IPS-20b (cell line): Measurements from ENCODE around the gene ZPR1.
"Not testable (repeated sequence)": the region's sequence is repeated elsewhere in the genome, so short reads cannot be mapped to it uniquely, and the experiment has no call there.

ENCODE experiments used
- H3K27ac ChIP-seq: one replicate; pipeline ENCODE4 v1.5.1; 2013; ENCODE audit warnings: low read length
- H3K27me3 ChIP-seq: 2 replicates; pipeline ENCODE4 v1.6.1; 2013; ENCODE audit warnings: mild to moderate bottlenecking, low read length, inconsistent platforms; ENCODE audit not compliant: insufficient read depth
- H3K36me3 ChIP-seq: 2 replicates; pipeline ENCODE4 v1.6.1; 2013; ENCODE audit warnings: low read depth, mild to moderate bottlenecking, inconsistent platforms, low read length, moderate library complexity; ENCODE audit not compliant: insufficient read depth
- H3K4me1 ChIP-seq: 2 replicates; pipeline ENCODE4 v1.6.1; 2013; ENCODE audit warnings: mild to moderate bottlenecking, control low read depth, inconsistent platforms, low read length, moderate library complexity; ENCODE audit not compliant: insufficient read depth
- H3K4me3 ChIP-seq: 2 replicates; pipeline ENCODE4 v1.5.1; 2013; ENCODE audit warnings: mild to moderate bottlenecking, low read length, inconsistent platforms
- H3K9ac ChIP-seq: 2 replicates; pipeline ENCODE4 v1.6.1; 2013; ENCODE audit warnings: low read depth, mild to moderate bottlenecking, inconsistent platforms, low read length, moderate library complexity
- H3K9me3 ChIP-seq: 2 replicates; pipeline ENCODE4 v1.6.1; 2013; ENCODE audit warnings: mild to moderate bottlenecking, low read depth, low read length, inconsistent platforms; ENCODE audit not compliant: insufficient read depth

Gene ZPR1

DNA sequence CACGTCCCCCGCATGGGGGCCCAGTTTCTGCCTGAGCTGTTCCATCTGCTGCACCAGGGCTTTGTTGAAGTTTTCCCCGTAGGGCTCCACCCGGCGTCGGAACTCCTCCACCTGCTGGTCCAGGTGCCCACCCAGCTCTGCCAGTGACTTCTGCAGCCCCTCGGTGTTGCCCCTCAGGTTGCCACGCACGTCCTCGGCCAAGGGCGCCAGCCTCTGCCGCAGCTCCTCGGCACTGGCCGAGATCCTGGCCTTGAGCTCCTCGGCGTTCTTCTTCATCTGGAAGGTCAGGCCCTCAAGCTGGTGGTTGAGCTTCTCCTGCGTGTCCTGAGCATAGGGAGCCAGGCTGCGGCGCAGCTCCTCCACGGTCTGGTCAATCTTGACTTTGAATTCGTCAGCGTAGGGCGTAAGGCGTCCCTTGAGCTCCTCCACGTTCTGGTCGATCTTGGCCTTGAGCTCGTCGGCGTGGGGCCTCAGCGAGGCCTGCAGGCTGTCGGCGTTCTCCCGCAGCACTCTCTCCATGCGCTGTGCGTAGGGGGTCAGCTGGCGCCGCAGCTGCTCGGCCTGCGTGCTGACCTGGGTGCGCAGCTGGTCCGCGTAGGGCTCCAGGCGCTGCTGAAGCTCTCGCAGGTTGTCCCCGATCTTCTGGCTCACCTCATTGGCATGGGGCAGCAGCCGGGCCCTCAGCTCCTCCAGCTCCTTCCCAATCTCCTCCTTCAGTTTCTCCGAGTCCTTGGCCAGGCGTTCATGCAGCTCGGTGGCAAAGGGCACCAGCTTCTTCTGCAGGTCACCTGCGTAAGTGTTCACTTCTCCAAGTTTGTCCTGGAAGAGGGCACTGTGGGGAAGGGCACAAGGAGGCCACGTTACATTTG is 33.5 kb upstream of the ZPR1 start:
- no peaks in the 10 kb centered on the region for H3K27me3 ChIP-seq
- H3K4me1 ChIP-seq: no peaks in the 10 kb centered on the region
- no peak overlapping the region for H3K4me3 ChIP-seq
- H3K36me3 ChIP-seq: no peaks in the 10 kb centered on the region
- H3K9me3 ChIP-seq: no peaks in the 10 kb centered on the region
- no peak overlapping the region for H3K9ac ChIP-seq
- H3K27ac ChIP-seq: no peak overlapping the region

DNA sequence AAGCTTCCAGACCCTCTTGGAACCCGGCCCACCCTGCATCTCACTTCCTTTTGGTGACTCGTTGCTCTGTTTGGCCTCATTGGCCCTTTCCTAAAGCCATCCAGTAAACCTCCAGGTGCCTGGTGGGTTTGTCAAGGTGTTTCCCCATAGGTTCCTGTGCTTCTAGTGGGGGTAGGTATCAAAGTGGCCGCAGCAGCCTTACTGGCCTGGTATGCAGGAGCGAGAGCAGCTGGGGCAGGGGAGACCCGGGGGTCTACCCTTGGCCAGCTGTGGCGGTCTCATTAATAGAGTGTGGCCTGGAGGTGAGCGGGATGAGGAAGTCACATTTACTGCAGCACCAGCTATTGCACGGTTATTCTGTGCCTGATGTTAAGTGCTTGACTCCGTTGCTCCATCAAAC is 31.2 kb upstream of the ZPR1 start:
- H3K4me1 ChIP-seq: no peaks in the 10 kb centered on the region
- H3K9me3 ChIP-seq: no peaks in the 10 kb centered on the region
- H3K27me3 ChIP-seq: no peaks in the 10 kb centered on the region
- H3K36me3 ChIP-seq: no peaks in the 10 kb centered on the region
- no peak overlapping the region for H3K9ac ChIP-seq
- H3K4me3 ChIP-seq: no peak overlapping the region
- H3K27ac ChIP-seq: no peak overlapping the region

DNA sequence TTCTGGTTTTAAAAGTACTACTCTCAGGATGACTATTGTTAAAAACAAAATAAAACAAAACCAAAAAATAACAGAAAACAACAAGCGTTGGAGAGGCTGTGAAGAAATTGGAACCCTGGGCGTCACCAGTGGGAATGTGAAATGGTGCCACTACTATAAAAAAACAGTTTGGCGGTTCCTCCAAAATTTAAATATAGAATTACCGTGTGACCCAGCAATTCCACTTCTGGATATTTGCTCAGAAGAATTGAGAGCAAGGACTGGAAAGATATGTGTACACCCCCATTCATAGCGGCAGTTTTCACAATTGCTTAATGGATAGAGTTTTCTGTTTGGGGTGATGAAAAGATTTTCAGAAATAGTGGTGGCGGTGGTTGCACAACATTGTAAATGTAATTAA is 26.7 kb upstream of the ZPR1 start:
- no peak overlapping the region for H3K9ac ChIP-seq
- H3K4me1 ChIP-seq: no peaks in the 10 kb centered on the region
- H3K27ac ChIP-seq: no peak overlapping the region
- H3K4me3 ChIP-seq: no peak overlapping the region
- H3K27me3 ChIP-seq: no peaks in the 10 kb centered on the region
- no peaks in the 10 kb centered on the region for H3K9me3 ChIP-seq
- no peaks in the 10 kb centered on the region for H3K36me3 ChIP-seq

DNA sequence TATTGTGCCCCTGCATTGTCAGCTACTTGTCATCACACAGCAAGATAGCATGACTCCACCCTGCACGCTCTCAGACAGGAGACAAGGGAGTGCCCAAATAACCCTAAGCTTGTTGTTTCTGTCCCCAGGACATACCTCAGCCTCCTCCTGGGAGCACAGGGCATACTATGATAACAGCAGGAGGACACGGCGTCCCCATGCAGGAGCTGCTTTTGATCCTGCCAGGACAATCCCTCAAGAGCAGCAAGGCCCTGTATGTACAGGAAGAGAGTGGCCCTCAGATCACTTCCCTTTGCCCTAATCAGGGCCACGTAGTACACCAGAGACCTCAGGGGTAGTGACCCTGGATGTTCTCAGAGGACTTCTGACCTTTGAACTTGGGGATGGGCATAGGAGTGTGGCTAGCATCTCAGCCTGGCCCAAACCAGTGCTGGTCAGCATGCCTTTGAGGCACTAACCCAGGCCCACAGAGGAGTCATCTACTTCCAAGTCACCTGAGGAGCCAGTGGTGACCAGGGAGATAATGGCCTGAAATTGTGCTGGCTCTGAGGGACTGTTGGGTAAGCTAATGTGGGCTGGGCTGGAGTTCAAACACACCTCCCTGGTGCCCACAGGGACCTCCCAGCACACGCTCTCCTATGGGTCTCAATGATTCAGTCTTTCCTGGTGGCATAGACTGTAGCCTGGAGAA is 26.1 kb upstream of the ZPR1 start:
- Histone ChIP-seq H3K27me3 (no peaks in the 10 kb centered on the region), H3K36me3 (no peaks in the 10 kb centered on the region), H3K4me1 (no peaks in the 10 kb centered on the region), H3K27ac (no peak overlapping the region), H3K9me3 (no peaks in the 10 kb centered on the region), H3K4me3 (no peak overlapping the region), H3K9ac (no peak overlapping the region)

GRCh38 chr11:116813170-116813569 is 25.3 kb upstream of the ZPR1 start:
- H3K9ac ChIP-seq: no peak overlapping the region

DNA sequence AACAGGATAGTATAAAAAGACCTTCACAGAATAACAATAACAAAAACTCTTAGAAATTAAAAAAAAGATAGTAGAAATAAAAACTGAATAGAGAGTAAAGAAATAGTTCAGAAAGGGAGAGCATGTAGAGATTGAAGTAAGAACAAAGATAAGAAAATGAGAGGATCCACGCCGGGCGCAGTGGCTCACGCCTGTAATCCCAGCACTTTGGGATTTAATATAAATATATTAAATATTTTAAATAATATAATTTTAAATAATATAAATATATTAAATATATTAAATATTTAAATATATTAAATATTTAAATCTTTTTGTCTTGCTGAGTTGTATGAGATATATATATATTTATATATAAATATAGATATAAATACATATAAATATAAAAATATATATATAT is 24.3 kb upstream of the ZPR1 start:
- Histone ChIP-seq H3K27me3 (no peaks in the 10 kb centered on the region), H3K36me3 (no peaks in the 10 kb centered on the region), H3K9me3 (no peaks in the 10 kb centered on the region), H3K4me1 (no peaks in the 10 kb centered on the region), H3K9ac (no peak overlapping the region), H3K27ac (no peak overlapping the region), H3K4me3 (no peak overlapping the region)

More at GRCh38 chr11:116813170-116813569, 25.3 kb upstream of the ZPR1 start:
- Histone ChIP-seq H3K4me3 (no peak overlapping the region), H3K4me1 (no peaks in the 10 kb centered on the region), H3K9me3 (no peaks in the 10 kb centered on the region), H3K27ac (no peak overlapping the region), H3K27me3 (no peaks in the 10 kb centered on the region), H3K36me3 (no peaks in the 10 kb centered on the region)

DNA sequence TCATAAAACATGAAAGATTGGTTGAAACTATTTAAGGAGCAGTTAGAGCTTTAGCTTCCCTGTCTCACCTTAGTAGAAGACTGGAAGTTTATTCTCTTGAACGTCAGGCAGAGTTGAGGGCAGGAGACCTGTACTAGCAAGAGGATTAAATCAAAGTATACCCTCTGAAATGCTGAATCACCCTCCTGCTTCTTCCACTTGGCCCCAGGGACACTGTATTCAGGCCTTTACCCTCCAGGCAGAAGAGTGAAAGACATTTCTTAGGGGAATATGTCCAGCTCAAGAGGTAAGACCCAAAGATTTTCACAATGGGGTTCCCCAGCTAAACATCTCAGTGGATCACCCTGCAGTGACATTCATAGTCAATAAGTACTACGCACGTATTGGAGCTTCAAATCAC is 23.4 kb upstream of the ZPR1 start:
- H3K27ac ChIP-seq: no peak overlapping the region
- no peaks in the 10 kb centered on the region for H3K27me3 ChIP-seq
- no peaks in the 10 kb centered on the region for H3K36me3 ChIP-seq
- no peaks in the 10 kb centered on the region for H3K4me1 ChIP-seq
- H3K9me3 ChIP-seq: no peaks in the 10 kb centered on the region
- no peak overlapping the region for H3K4me3 ChIP-seq
- H3K9ac ChIP-seq: no peak overlapping the region

DNA sequence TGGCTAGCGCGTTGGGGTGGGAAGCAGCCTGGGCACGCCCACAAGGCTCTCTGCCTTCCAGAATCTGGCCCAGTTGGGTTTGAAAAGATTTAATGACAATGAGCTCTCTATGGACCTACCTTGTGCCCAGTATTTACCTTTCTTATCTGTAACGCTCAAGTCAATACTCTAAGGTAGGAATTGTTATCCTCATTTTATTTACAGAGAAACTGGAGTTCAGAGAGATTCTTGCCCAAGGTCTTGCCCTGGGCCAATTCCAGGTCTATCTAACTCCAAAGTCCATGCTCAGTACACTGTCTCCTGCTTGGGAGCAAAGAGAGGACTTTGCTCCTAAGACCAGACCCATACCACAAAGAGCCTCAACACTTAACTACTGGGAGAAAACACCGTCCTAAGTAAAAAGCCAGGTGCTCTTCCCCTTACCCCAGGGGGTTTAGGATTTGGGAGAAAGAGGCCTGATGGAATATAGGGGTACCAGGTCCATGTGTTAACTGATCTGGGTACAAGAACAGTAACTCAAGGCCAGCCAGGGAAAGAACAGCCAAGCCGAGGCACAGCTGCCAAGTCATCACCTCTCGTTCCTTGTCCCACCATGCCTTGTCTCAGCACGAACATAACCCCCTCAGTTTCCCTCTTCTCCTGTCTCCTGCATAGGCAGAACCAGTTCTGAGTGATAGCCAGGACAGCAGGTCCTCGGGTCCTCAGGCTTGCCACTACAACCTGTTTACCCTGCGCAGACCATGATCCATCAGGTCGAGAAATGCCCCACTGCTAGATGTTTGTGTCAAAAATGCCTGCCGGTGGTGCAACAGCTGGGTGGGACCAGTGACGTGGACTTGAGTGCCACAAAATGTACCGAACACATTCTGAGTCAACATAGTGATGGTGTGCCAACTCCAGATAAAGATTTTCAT is 20.7 kb upstream of the ZPR1 start:
- H3K4me1 ChIP-seq: no peaks in the 10 kb centered on the region
- H3K36me3 ChIP-seq: no peaks in the 10 kb centered on the region
- H3K27ac ChIP-seq: no peak overlapping the region
- no peaks in the 10 kb centered on the region for H3K9me3 ChIP-seq
- no peak overlapping the region for H3K4me3 ChIP-seq
- no peak overlapping the region for H3K9ac ChIP-seq
- no peaks in the 10 kb centered on the region for H3K27me3 ChIP-seq

- H3K27ac ChIP-seq: no peak overlapping the region
- H3K9me3 ChIP-seq: no peaks in the 10 kb centered on the region
- H3K4me3 ChIP-seq: no peak overlapping the region
- no peaks in the 10 kb centered on the region for H3K36me3 ChIP-seq
- no peaks in the 10 kb centered on the region for H3K4me1 ChIP-seq
- no peak overlapping the region for H3K9ac ChIP-seq
- no peaks in the 10 kb centered on the region for H3K27me3 ChIP-seq
Observed at GRCh38 chr11:116807601-116808261, 19.9 kb upstream of the ZPR1 start.

GRCh38 chr11:116804001-116804400 is 16.2 kb upstream of the ZPR1 start:
- no peak overlapping the region for H3K27ac ChIP-seq
- no peak overlapping the region for H3K4me3 ChIP-seq
- H3K9me3 ChIP-seq: no peaks in the 10 kb centered on the region
- no peaks in the 10 kb centered on the region for H3K36me3 ChIP-seq
- H3K27me3 ChIP-seq: no peaks in the 10 kb centered on the region
- H3K9ac ChIP-seq: no peak overlapping the region
- H3K4me1 ChIP-seq: no peaks in the 10 kb centered on the region

DNA sequence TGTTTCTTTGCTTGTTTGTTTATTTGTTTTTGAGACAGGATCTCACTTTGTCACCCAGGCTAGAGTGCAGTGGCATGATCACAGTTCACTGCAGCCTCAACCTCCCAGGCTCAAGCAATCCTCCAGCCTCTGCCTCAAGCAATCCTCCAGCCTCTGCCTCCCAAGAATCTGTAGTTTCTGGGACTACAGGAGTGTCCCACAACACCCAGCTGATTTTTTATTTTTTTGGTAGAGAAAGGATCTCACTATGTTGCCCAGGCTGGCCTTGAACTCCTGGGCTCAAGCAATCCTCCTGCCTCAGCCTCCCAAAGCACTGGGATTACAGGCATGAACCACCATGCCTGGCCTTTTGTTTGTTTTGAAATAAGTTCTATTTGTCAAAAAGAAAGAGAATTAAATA is 13.8 kb upstream of the ZPR1 start:
- H3K4me3 ChIP-seq, H3K9me3 ChIP-seq, H3K36me3 ChIP-seq, H3K27me3 ChIP-seq, H3K27ac ChIP-seq, H3K9ac ChIP-seq, H3K4me1 ChIP-seq: not testable (repeated sequence)
